WTC11 (cell line): Measurements from ENCODE around the gene HACD3. TPM values are rescaled to one million over a fixed set of nuclear protein-coding genes. Genes with fewer than 3 reads are reported as not detected.

Experiments used
- ATAC-seq: fragments of 200-7000 bp; cut with Tn5 transposase; 2 replicates; pipeline ENCODE4 v1.10.0; 2021; ENCODE audit warnings: mild to moderate bottlenecking, moderate library complexity
- CTCF ChIA-PET: fragments of 300-600 bp; sonication (Branson Sonifier 250); formaldehyde crosslinking; loops from one replicate; lab custom pipeline; 2021; ENCODE audit warnings: antibody characterized with exemption; lab: Charles Lee
- POLR2A ChIA-PET: fragments of 350-600 bp; sonication (Branson Sonifier 250); formaldehyde crosslinking; loops from one replicate; lab custom pipeline; 2021; ENCODE audit warnings: antibody characterized with exemption; lab: Charles Lee
- DNase-seq: peaks from one replicate; pipeline ENCODE4 v3.0.0; 2021; ENCODE audit warnings: low spot score
- H3K27ac Mint-ChIP-seq: 2 replicates; pipeline ENCODE4 v1.8.0; 2021; ENCODE audit warnings: mixed read lengths
- H3K27me3 Mint-ChIP-seq: 2 replicates; pipeline ENCODE4 v1.8.0; 2021; ENCODE audit warnings: low read depth, mild to moderate bottlenecking, moderate library complexity, mixed read lengths
- H3K36me3 Mint-ChIP-seq: 2 replicates; pipeline ENCODE4 v1.8.0; 2021; ENCODE audit warnings: mixed read lengths
- H3K4me1 Mint-ChIP-seq: 2 replicates; pipeline ENCODE4 v1.8.0; 2022; ENCODE audit warnings: mixed read lengths
- H3K4me3 Mint-ChIP-seq: 2 replicates; pipeline ENCODE4 v1.8.0; 2021; ENCODE audit warnings: mild to moderate bottlenecking, moderate library complexity, mixed read lengths
- H3K9me3 Mint-ChIP-seq: 2 replicates; pipeline ENCODE4 v1.8.0; 2021; ENCODE audit warnings: mixed read lengths
- CREB1 ChIP-seq: sonication (generic); formaldehyde crosslinking; IDR thresholded peaks from 2 replicates; pipeline ENCODE4 v1.8.0; 2023; ENCODE audit warnings: mild to moderate bottlenecking, missing genetic modification reagents
- CREM ChIP-seq: sonication (generic); formaldehyde crosslinking; IDR thresholded peaks from 2 replicates; pipeline ENCODE4 v1.8.1; 2022; ENCODE audit warnings: mild to moderate bottlenecking, missing genetic modification reagents, moderate library complexity
- EMX1 ChIP-seq: fragments of 250-450 bp; sonication (Bioruptor Pico); IDR thresholded peaks from 2 replicates; pipeline ENCODE4 v1.8.0; 2021; ENCODE audit warnings: mild to moderate bottlenecking
- ERG ChIP-seq: fragments of 250-450 bp; sonication (Bioruptor Pico); IDR thresholded peaks from 2 replicates; pipeline ENCODE4 v1.8.0; 2021; ENCODE audit warnings: mild to moderate bottlenecking
- ETV6 ChIP-seq: sonication (generic); formaldehyde crosslinking; IDR thresholded peaks from 2 replicates; pipeline ENCODE4 v1.8.1; 2022; ENCODE audit warnings: mild to moderate bottlenecking, missing genetic modification reagents
- HMGA2 ChIP-seq: fragments of 250-450 bp; sonication (Bioruptor Pico); IDR thresholded peaks from 2 replicates; pipeline ENCODE4 v1.4.0; 2021; ENCODE audit warnings: mild to moderate bottlenecking, moderate library complexity
- HMGXB4 ChIP-seq: sonication (generic); formaldehyde crosslinking; IDR thresholded peaks from 2 replicates; pipeline ENCODE4 v1.8.1; 2023; ENCODE audit warnings: mild to moderate bottlenecking, moderate library complexity, missing genetic modification reagents
- IRF2 ChIP-seq: sonication (generic); formaldehyde crosslinking; IDR thresholded peaks from 2 replicates; pipeline ENCODE4 v1.8.0; 2022; ENCODE audit warnings: low read depth, missing genetic modification reagents, borderline replicate concordance
- NR3C1 ChIP-seq: sonication (generic); formaldehyde crosslinking; conservative IDR thresholded peaks from 2 replicates; pipeline ENCODE4 v1.8.1; 2023; ENCODE audit warnings: low read depth, mild to moderate bottlenecking, missing genetic modification reagents
- RORB ChIP-seq: fragments of 250-450 bp; sonication (Bioruptor Pico); IDR thresholded peaks from 2 replicates; pipeline ENCODE4 v1.9.0; 2021; ENCODE audit warnings: mild to moderate bottlenecking
- TEAD1 ChIP-seq: sonication (generic); formaldehyde crosslinking; IDR thresholded peaks from 2 replicates; pipeline ENCODE4 v1.8.0; 2022; ENCODE audit warnings: mild to moderate bottlenecking, missing genetic modification reagents
- ZNF416 ChIP-seq: fragments of 250-450 bp; sonication (Bioruptor Pico); IDR thresholded peaks from 2 replicates; pipeline ENCODE4 v1.9.0; 2021; ENCODE audit warnings: mild to moderate bottlenecking, inconsistent platforms
- ZNF512 ChIP-seq: sonication (generic); formaldehyde crosslinking; IDR thresholded peaks from 2 replicates; pipeline ENCODE4 v1.8.1; 2022; ENCODE audit warnings: missing genetic modification reagents, borderline replicate concordance
- total RNA-seq: library from RNA; stranded (reverse); gene quantifications from 3 replicates; pipeline ENCODE4 v1.2.3, GENCODE V29; 2021
- TF ChIP-seq, protein P1 (sequence below): sonication (generic); formaldehyde crosslinking; IDR thresholded peaks from 2 replicates; pipeline ENCODE4 v1.8.1; 2022; ENCODE audit warnings: low read depth, missing genetic modification reagents, borderline replicate concordance
- TF ChIP-seq, protein P2 (sequence below): sonication (generic); formaldehyde crosslinking; IDR thresholded peaks from 2 replicates; pipeline ENCODE4 v1.8.0; 2023; ENCODE audit warnings: missing genetic modification reagents
- TF ChIP-seq, protein P3 (sequence below): sonication (generic); formaldehyde crosslinking; IDR thresholded peaks from 2 replicates; pipeline ENCODE4 v1.8.1; 2023; ENCODE audit warnings: mild to moderate bottlenecking, missing genetic modification reagents, borderline replicate concordance
- TF ChIP-seq, protein P4 (sequence below): sonication (generic); formaldehyde crosslinking; IDR thresholded peaks from 2 replicates; pipeline ENCODE4 v1.8.0; 2022; ENCODE audit warnings: mild to moderate bottlenecking, missing genetic modification reagents
- TF ChIP-seq, protein P5 (sequence below): fragments of 250-450 bp; sonication (Bioruptor Pico); IDR thresholded peaks from 2 replicates; pipeline ENCODE4 v2.1.2; 2022; ENCODE audit warnings: mild to moderate bottlenecking, moderate library complexity

The HACD3 gene
- total RNA-seq, 1 experiment from 2014 or later: 95.9 TPM

- no peak for TF ChIP-seq ZNF512 (CRISPR knock-in tag)
- no peak for TF ChIP-seq EMX1 (CRISPR knock-in tag)
- TF ChIP-seq, protein P1, sequence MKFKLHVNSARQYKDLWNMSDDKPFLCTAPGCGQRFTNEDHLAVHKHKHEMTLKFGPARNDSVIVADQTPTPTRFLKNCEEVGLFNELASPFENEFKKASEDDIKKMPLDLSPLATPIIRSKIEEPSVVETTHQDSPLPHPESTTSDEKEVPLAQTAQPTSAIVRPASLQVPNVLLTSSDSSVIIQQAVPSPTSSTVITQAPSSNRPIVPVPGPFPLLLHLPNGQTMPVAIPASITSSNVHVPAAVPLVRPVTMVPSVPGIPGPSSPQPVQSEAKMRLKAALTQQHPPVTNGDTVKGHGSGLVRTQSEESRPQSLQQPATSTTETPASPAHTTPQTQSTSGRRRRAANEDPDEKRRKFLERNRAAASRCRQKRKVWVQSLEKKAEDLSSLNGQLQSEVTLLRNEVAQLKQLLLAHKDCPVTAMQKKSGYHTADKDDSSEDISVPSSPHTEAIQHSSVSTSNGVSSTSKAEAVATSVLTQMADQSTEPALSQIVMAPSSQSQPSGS (CRISPR knock-in tag): no peak
- no peak for TF ChIP-seq HMGA2 (CRISPR knock-in tag)
- TF ChIP-seq ZNF416 (CRISPR knock-in tag): no peak
- TF ChIP-seq RORB (CRISPR knock-in tag): no peak
- TF ChIP-seq CREM (CRISPR knock-in tag): no peak
- TF ChIP-seq HMGXB4 (CRISPR knock-in tag): no peak
- TF ChIP-seq, all 79 proteins: peak for 0
These were observed 46.4 kb downstream of the HACD3 start (continued) for GRCh38 chr15:65576664-65577063.

DNA sequence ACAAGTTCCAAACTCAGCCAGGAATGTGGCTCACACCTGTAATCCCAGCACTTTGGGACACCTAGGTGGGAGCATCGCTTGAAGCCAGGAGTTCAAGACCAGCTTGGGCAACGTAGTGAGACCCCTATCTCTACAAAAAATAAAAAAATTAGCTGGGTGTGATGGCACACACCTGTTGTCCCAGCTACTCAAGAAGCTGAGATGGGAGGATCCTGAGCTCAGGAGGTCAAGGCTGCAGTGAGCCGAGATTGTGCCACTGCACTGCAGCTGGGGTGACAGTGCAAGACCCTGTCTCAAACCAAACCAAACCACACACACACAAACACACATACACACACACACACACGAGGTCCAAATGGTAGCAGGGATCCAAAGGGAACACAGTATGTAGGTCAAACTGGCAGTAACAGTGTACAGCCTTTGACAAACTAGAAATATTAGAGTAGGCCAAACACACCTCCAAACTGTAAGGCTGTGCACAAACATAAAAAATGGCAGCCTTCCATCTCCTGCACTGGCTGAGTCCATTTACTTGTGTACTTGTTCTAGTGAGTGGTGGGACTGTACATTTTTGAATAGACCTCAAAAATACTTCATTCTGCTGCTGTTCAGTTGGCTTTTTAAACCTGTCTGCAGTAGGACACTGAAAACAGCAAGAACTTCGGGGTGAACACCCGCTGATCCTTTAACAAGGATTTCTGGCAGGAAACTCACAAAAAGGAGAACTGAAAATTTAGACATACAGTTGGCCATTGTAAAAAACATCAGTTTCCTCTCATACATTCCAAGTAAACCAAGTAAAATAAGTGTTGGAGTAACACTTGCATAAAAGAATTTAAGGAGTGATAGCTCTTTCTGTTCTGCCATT, 47.1 kb downstream of the HACD3 start:
- no peak overlapping the region for H3K4me3 Mint-ChIP-seq
- H3K9me3 Mint-ChIP-seq: no peaks in the 10 kb centered on the region
- H3K27me3 Mint-ChIP-seq: no peaks in the 10 kb centered on the region
- POLR2A ChIA-PET: no interaction called here
- H3K4me1 Mint-ChIP-seq: peaks cover 17% of the 10 kb centered on the region
- H3K27ac Mint-ChIP-seq: peak overlapping the region; percentile 71
- peaks cover 35% of the 10 kb centered on the region for H3K36me3 Mint-ChIP-seq
- ATAC-seq (no peak), DNase-seq (no peak)
- CTCF ChIA-PET: no interaction called here
- TF ChIP-seq IRF2 (CRISPR knock-in tag) (no peak), TEAD1 (CRISPR knock-in tag) (no peak), CREB1 (CRISPR knock-in tag) (no peak), NR3C1 (CRISPR knock-in tag) (no peak), ETV6 (no peak), ERG (CRISPR knock-in tag) (no peak)
- TF ChIP-seq, protein P2, sequence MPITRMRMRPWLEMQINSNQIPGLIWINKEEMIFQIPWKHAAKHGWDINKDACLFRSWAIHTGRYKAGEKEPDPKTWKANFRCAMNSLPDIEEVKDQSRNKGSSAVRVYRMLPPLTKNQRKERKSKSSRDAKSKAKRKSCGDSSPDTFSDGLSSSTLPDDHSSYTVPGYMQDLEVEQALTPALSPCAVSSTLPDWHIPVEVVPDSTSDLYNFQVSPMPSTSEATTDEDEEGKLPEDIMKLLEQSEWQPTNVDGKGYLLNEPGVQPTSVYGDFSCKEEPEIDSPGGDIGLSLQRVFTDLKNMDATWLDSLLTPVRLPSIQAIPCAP (CRISPR knock-in tag): no peak
- TF ChIP-seq, protein P3, sequence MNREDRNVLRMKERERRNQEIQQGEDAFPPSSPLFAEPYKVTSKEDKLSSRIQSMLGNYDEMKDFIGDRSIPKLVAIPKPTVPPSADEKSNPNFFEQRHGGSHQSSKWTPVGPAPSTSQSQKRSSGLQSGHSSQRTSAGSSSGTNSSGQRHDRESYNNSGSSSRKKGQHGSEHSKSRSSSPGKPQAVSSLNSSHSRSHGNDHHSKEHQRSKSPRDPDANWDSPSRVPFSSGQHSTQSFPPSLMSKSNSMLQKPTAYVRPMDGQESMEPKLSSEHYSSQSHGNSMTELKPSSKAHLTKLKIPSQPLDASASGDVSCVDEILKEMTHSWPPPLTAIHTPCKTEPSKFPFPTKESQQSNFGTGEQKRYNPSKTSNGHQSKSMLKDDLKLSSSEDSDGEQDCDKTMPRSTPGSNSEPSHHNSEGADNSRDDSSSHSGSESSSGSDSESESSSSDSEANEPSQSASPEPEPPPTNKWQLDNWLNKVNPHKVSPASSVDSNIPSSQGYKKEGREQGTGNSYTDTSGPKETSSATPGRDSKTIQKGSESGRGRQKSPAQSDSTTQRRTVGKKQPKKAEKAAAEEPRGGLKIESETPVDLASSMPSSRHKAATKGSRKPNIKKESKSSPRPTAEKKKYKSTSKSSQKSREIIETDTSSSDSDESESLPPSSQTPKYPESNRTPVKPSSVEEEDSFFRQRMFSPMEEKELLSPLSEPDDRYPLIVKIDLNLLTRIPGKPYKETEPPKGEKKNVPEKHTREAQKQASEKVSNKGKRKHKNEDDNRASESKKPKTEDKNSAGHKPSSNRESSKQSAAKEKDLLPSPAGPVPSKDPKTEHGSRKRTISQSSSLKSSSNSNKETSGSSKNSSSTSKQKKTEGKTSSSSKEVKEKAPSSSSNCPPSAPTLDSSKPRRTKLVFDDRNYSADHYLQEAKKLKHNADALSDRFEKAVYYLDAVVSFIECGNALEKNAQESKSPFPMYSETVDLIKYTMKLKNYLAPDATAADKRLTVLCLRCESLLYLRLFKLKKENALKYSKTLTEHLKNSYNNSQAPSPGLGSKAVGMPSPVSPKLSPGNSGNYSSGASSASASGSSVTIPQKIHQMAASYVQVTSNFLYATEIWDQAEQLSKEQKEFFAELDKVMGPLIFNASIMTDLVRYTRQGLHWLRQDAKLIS (CRISPR knock-in tag): no peak
- TF ChIP-seq, protein P4, sequence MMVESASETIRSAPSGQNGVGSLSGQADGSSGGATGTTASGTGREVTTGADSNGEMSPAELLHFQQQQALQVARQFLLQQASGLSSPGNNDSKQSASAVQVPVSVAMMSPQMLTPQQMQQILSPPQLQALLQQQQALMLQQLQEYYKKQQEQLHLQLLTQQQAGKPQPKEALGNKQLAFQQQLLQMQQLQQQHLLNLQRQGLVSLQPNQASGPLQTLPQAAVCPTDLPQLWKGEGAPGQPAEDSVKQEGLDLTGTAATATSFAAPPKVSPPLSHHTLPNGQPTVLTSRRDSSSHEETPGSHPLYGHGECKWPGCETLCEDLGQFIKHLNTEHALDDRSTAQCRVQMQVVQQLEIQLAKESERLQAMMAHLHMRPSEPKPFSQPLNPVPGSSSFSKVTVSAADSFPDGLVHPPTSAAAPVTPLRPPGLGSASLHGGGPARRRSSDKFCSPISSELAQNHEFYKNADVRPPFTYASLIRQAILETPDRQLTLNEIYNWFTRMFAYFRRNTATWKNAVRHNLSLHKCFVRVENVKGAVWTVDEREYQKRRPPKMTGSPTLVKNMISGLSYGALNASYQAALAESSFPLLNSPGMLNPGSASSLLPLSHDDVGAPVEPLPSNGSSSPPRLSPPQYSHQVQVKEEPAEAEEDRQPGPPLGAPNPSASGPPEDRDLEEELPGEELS (CRISPR knock-in tag): no peak
- TF ChIP-seq, protein P5, sequence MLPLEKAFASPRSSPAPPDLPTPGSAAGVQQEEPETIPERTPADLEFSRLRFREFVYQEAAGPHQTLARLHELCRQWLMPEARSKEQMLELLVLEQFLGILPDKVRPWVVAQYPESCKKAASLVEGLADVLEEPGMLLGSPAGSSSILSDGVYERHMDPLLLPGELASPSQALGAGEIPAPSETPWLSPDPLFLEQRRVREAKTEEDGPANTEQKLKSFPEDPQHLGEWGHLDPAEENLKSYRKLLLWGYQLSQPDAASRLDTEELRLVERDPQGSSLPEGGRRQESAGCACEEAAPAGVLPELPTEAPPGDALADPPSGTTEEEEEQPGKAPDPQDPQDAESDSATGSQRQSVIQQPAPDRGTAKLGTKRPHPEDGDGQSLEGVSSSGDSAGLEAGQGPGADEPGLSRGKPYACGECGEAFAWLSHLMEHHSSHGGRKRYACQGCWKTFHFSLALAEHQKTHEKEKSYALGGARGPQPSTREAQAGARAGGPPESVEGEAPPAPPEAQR (CRISPR knock-in tag): no peak
